ENCODE results near the gene ZNF142.

The ZNF142 gene, protein sequence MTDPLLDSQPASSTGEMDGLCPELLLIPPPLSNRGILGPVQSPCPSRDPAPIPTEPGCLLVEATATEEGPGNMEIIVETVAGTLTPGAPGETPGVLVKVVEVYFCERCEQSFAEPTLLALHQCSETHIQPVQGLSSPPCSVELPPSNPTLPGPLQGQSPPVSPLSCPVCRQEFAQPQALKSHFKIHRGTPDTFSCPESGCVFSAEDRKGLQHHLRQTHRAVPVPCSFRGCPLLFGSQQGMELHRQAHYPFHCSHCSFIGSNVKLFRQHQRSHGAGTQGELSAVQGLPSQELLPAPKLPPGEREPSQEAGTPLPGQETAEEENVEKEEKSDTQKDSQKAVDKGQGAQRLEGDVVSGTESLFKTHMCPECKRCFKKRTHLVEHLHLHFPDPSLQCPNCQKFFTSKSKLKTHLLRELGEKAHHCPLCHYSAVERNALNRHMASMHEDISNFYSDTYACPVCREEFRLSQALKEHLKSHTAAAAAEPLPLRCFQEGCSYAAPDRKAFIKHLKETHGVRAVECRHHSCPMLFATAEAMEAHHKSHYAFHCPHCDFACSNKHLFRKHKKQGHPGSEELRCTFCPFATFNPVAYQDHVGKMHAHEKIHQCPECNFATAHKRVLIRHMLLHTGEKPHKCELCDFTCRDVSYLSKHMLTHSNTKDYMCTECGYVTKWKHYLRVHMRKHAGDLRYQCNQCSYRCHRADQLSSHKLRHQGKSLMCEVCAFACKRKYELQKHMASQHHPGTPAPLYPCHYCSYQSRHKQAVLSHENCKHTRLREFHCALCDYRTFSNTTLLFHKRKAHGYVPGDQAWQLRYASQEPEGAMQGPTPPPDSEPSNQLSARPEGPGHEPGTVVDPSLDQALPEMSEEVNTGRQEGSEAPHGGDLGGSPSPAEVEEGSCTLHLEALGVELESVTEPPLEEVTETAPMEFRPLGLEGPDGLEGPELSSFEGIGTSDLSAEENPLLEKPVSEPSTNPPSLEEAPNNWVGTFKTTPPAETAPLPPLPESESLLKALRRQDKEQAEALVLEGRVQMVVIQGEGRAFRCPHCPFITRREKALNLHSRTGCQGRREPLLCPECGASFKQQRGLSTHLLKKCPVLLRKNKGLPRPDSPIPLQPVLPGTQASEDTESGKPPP (N-terminal part only)

DNA sequence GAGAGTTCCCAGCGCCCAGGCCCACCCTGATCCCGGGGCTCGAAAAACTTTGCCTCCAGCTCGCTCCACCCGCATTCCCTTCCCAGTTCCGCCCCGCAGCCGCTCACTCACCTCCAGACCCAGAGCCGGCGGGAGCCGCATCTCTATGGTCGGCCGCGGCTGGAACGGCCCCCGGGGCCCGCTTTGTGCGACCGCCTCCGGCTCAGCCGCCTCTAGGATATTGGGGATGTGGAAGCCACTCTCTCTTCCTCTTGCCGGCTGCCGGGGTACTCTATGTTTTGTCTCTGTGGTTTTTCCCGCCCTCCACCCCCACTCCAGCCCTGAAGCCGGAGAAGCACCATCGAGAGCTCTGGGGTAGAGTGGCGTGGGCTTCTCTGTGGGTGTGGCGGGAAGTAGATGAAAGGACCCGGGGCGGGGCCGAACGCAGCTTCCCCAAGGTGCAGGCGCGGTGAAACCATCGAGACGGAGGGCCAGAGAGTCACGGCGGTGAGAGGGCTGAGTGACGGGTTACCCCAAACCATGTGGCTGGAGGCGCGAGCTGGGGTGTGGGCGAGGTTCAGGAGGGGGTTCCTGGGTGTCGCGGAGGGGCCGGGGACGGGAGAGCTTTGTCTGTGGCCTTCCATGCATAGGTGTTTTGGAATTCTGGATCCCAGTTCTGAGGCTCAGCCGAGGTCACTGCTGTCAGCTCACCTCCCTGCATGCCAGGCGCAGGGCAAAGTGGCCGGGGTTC, at the start of gene ZNF142, which contains the start of gene BCS1L:
TSS of gene ZNF142 (minus strand) at position 366 of the 730 bp plus-strand sequence. CDS start 3,194 bp downstream, outside the sequence.
TSS of gene BCS1L (plus strand) at position 426 of the 730 bp plus-strand sequence. CDS start 1,305 bp downstream, outside the sequence.
- peak; percentile 87 for DNase-seq

DNA sequence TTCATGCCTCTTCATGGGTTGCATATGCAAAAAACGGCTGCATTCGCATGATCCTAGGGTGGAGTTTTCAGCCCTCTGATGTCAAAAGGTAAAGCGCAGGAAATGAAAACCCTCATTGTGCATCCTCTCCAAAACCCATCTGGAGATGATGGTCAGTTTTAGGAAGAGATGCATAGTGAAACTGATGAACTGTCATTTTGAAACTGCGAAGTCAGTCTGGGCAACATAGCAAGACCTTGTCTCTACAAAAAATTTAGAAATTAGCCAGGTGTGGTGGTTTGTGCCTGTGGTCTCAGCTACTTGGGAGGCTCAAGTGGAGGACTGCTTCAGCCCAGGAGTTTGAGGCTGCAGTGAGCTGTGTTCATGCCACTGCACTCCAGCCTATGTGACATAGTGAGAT, 48.7 kb upstream of the ZNF142 start:
- no peak for DNase-seq

DNA sequence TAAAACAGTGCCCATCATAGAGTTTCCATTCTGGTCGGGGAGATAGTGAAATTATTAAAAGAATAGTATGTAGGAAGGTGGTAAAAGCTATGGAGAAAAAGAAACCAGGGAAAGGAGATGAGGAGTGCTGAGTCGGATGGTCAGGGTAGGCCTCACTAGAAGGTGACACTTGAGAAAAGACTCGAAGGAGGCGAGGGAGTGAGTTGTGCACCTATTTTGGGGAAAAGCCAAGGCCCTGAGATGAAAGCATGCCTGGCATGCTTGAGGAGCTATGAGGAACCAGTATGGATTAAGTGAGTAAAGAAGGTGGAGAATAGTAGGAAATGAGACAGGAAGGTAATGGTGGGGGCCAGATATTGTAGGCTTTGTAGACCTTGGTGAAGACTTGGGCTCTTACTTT, 43.9 kb upstream of the ZNF142 start:
- DNase-seq, result no peak

DNA sequence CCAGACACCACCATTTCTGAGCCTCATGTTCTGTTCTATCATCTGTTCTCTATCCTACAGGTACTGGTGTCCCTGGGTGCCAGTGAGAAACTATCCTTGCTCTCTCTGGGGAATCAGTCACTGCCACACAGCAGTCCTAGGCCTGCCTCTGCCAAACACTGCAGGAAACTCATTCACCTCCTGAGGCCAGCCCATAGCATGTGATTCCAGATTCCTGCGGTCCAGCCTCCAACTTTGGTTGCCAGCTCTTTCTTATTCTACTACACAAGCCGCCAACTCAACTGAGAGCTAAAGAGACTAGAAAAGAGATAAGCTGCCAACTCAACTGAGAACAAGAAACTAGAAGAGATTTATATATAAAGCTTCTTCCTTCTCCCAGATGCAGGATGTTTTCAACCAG, 42.4 kb upstream of the ZNF142 start:
- DNase-seq, result no peak

DNA sequence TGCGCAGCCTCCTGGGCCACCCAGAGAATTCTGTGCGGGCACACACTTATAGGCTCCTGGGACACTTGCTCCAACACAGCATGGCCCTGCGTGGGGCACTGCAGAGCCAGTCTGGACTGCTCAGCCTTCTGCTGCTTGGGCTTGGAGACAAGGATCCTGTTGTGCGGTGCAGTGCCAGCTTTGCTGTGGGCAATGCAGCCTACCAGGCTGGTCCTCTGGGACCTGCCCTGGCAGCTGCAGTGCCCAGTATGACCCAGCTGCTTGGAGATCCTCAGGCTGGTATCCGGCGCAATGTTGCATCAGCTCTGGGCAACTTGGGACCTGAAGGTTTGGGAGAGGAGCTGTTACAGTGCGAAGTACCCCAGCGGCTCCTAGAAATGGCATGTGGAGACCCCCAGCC, 39.5 kb upstream of the ZNF142 start:
- DNase-seq, result no peak

DNA sequence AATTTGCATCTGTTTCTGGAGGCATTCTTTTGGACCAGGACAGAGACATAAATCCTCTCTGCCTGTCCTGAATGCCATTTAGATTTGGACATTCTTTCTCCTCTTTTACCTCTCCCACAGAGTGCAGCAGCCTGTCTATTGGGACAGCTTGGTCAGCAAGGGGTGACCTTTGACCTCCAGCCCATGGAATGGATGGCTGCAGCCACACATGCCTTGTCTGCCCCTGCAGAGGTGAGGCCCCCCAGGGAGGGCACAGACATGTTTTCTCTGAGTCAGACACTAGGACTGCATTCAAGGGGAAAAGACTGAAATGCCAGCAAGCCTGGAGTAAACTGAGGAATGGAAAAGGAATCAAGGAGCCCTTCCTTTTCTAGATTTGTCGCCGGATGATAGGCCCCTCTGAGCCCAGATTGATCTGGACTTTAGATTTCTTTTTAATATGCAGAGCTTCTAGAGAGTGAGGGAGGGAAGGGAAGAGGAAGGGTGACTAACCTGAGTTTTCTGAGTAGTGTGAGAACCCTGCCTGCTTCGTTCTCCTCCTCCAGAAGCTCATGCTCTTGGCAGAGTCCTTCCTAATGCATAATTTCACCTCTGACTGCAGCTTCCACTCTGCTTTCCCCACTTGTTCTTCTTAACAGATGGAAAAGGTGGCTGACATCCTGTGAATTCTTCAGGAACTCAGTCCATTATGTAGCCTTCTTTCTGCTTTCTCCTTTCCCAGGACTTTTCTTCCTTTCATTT, 35.2 kb upstream of the ZNF142 start:
- no peak for DNase-seq

DNA sequence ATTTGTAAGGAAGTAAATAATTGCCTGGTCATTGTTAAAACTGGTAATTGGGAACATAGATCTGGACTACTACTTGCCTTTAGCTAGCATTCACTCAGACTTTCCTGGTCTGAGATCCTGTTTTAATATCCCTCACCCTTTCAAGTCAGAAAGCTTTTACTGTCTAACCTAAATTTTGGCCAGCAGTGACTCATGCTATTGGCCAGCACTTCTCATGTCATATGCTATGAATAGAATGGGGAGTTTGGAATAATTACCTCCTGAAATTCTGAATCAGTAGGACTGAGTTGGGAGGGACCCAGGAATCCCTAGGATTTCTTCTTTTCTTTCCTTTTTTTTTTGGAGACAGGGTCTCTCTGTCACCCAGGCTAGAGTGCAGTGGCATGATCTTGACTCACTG, 31.8 kb upstream of the ZNF142 start:
- DNase-seq, result no peak

DNA sequence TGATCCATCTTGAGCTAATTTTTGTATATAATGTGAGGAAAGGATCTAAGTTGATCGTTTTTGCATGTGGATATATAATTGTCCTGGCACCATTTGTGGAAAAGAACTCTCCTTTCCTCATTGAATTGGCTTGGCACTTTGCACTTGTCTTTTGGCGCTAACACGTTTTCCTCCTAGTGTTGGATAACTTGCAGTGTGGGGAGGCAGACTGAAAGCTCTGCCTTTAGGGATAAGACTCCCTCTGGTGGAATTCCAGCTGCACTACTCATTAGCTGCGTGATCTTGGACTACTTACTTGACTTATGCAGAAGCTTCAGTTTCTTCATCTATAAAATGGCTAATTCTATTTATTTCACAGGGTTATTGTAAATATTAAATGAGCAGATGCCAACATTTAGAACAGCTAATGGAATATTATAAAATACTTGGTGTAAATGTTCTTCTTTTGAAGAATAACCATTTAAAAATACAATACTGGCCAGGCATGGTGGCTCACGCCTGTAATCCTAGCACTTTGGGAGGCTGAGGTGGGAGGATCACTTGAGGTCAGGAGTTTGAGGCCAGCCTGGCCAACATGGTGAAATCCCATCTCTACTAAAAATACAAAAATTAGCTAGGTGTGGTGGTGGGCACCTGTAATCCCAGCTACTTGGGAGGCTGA, 28.1 kb upstream of the ZNF142 start:
- peak; percentile 4 for DNase-seq

DNA sequence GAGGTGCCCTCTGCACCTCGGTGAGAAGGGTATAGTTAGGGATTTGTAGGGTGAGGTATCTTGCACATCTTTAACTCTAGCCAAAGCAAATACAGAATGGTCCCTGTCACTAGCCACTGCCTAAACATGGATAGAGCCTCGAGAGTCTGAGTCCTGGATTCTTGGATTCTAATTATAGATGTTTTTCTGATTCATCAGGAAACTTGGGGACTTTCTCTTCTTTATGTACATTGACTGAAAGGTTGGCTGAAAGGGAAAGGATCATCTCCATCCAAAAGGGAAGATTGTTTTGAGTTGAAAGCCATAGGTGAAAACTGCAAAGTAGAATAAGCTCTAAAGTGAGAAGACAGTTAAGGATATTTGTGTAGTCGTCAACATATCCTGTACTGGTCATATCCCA, 20.6 kb upstream of the ZNF142 start:
- no peak for DNase-seq

DNA sequence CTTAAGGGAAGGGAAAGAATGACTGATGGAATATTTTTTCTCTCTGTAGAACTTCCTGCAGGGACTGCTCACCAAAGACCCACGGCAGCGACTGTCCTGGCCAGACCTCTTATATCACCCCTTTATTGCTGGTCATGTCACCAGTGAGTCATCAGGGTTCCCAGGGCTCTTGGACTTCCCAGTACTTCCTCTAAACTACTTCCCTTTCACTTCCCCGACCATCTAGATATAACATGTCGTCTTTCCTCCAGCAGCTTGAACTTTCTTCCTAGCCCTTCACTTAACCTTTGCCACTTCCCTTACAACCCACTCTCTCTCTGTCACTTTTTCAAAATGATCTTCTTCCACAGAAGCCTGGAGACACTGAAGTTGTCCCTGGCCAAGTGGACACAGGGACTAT, 19.7 kb upstream of the ZNF142 start:
- DNase-seq, result no peak

DNA sequence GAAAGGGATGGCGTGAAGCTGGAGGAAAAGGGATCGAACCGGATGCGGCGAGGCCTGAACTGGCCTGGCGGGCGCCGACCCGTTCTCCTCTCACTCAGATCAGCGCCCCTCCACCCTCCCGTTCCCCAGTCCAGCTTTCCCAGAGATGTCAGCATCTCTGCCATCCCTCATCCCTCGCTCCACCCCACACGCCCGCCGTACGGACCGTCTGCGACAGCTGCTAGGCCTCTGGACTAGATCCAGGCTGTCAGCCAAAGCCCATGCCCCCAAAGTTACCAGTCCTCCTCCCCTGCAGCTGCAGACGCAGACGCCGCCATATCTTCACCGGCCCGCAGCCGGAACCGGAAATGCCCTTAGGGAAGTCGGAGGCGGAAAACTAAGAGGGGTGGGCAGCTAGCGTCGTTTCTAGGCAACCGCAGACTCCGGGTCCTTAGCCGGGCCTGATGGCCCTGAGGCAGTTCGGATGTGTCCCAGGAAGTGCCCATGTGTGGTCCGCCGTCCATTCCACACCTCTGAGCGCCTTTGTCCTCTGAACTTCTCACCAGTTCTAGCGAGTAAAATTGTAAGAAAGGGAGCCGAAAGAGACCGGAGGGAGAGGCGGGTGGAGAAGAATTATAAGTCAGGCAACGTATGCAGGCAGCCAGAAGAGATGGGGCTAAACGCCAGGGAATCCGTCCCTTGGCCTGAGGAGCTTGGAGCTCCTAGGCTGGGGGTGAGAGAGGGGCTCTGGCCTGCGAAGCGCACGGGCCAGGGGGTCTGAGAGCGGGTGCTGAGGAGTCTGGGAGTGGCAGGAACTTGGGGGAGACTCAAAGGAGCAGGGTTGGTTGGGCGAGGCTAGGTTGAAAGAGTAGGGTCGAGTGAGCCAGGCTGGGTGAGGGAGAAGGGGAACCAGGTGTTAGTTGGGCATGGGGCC, 12.5 kb upstream of the ZNF142 start, which contains the start of the genes RNF25 and STK36:
TSS of gene RNF25 (minus strand) at position 349 of the 913 bp plus-strand sequence. CDS start at position 317, 32 bp downstream.
TSS of gene STK36 (plus strand) at position 433 of the 913 bp plus-strand sequence. CDS start 744 bp downstream, outside the sequence.
- peak; percentile 83 for DNase-seq

DNA sequence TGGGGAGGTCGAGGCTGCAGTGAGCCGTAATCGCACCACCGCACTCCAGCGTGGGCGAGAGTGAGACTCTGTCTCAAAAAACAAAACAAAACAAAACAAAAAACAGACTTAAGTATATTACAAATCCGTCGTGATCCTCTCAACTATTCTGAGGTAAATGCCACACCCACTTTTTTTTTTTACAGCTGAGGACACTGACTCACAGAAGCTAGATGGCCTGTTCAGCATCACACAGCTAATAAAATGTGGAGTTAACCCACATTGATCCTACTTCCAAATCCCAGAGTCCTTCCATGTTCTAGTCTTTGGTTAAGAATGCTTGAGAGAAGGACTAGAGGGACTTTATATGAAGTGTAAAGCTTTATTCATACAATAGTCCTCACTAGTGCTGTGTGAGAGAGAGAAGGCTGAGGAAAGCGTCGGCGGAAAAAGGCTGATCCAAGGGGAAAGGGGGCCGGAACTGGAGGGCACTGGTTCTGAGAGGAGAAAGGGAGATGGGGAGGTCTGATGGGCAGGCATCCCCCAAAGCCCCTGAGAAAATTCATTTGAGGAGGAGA, 11.8 kb upstream of the ZNF142 start:
- DNase-seq, result no peak

DNA sequence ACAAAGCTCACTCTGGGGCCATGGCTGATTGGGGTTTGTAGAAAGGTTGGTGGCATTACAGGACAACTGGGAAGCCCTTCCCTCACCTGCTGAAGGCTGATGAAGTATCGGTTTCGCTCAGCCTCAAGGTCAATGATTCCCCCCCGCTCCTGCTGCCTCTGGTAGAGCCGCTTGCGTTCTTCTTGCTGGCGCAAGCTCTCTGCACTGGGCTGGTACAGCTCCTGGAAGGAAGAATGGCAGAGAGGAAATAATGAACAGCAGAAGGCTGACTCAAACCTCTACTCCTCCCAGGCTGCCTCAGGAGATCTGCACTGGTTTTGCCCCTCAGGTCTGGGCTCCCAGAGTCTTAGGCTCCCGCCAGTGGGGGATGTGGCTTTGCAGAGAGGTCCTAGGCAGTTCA, 5.2 kb upstream of the ZNF142 start:
- DNase-seq, result no peak

DNA sequence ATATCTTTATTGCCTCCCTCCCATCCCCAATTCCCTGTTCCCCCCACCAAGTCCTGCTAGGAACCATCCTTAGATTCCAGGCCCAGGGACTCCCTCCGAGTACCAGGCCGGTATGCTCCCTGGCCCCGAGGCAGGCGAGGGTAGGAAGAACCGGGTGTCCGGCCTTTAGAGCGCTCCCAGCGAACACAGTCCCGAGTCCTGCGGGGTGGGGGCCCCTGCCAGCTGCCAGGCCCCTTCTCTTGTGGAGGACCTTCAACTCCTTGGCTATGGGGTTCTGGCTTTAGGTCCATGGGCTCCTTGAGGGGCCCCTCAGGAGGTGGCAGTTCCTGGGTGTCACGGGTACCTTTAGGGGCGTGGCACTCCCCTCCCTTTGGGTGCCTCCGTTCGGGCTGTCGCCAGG, 4.5 kb upstream of the ZNF142 start:
- DNase-seq, result no peak

DNA sequence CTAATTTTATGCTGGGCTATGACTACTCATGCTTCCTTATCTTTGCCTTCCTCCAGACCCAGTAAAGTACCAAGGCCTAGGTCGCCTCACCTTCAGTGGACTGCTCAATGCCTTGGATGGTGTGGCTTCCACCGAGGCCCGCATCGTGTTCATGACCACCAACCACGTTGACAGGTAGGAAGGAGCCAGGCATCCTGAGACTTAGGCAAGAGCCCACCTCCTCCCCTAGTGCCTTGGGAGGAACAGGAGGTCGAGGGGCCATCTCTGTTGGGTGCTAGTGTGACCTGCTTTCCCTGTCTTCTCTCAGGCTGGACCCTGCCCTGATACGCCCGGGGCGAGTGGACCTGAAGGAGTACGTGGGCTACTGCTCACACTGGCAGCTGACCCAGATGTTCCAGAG, 3.4 kb upstream of the ZNF142 start:
- no peak for DNase-seq

DNA sequence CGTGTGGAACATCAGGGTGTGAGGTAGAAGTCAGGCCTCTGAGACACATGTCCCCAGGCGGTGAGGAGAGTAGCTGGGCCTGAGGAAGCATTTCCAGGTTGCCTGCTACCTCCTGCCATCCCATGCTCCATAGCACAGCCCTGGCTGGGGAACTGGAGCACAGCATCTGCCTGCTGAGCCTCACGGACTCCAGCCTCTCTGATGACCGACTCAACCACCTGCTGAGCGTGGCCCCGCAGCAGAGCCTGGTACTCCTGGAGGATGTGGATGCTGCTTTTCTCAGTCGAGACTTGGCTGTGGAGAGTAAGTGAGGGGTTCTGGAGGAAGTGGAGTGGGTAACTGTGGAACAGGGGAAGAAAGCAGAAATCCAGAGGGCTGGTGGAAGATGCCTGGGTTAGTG, 3.0 kb upstream of the ZNF142 start:
- no peak for DNase-seq

DNA sequence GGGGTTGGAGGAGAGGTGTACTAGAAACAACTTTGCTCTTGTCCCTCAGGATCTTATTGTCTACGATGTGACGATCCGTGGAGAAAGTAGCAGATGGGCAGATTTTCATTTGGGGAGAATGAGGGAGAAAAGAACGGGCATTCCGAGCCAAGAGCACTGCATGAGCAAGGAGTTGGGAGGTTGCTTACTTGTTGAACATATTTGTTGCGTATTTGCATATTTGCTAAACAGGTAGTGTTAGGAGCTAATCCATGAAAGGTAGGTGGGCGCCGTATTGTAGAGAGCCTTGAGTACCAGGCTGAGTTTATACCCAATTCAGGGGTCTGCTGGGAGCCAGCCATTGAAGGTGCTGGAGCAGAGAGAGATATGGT, 550 bp upstream of the ZNF142 start:
- no peak for DNase-seq

DNA sequence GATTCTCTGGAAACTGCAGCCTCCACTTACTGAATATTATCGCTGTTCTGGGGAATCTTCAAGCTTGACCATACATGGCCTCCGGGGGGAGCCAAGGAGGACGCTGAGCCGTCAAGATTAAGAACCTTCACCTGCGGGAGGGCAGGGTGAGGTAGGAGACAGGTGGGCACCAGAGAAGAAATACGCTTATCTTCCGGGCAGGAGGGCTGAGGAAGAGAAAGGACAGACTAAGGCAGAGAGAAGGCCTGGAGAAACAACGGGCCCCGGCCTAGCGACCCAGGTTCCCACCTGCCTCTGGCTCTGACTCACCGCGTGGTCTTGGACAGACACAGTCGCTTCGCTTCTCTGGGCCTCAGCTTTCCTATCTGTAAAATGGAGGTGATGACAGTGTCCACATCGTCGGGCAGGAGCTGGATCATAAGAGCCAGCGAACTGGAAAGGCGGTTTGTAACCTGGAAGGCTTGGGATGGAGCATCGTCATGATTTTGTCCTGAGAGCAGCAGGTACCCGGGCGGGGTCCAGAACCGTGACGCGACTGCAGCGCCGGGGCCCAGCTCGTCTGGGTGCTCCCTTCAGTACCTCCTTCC, 659 bp downstream of the ZNF142 start:
- DNase-seq, result no peak

DNA sequence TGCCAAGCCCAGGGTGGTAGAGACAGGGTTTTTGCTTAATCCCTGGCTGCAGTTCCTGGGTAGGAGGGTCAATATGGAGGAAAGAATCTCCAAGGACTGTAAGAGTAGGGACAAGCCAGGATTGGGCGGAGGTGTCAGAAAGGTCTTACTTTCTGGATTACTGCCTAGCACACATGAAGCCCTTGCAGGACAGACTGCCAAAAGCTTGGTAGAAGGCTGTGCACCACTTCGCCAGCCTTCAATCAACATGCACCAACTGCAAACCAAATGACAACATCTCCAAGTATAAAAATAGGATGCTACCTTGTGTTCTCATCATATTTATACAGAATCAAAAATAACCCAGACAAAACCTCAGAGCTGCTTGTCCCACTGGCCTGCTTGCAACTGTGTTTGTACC, 3.7 kb downstream of the ZNF142 start:
- no peak for DNase-seq
